Renal pelvis (tissue), 4 donors: Measurements from ENCODE around the gene DUSP14. TPM values are rescaled to one million over a fixed set of nuclear protein-coding genes. Genes with fewer than 3 reads are reported as not detected.

ENCODE experiments used
- DNase-seq: peaks from one replicate; pipeline ENCODE4 v3.0.0-alpha.2; 2013
- polyA plus RNA-seq, 3 donors: library from polyadenylated mRNA; unstranded; fragments of 120-200 nt; gene quantifications; one replicate each; pipeline ENCODE4 v1.2.1, GENCODE V29; 2013; ENCODE audit not compliant: insufficient read length in 3 of 3

DUSP14 gene
- polyA plus RNA-seq, 3 donors = 13.1 to 17.1 (median 13.9) TPM

DNA sequence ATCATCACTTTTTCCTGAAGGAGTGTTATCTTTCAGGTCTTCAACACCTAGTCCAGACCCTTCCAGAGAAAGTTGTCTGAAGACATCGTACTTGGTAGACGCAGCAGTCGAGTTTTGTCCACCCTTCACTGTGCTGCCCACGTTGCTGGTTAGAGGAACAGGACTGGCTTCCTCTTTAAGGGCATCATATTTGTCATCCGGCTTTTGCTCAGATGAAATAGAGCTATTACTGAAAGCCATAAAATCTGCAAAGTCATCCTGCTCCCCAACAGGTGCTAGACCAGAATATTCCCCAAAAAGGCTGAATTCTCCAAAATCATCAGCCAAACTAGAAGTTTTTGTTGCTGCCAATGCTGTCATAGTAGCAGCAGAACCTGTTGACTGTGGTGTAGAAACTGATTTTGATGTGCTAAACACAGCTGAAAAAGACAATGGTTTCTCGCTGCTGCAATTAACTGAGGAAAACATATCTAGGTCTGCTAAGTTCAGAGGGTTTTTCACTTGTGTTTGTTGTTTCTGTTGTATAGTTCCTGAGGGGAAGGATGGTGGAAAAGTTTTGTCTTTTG is 63.8 kb downstream of the DUSP14 start:
- DNase-seq = no peak

- no peak for DNase-seq
Observed at GRCh38 chr17:37555386-37555785, 65.7 kb downstream of the DUSP14 start.

- no peak for DNase-seq
Observed at GRCh38 chr17:37557482-37557881, 67.8 kb downstream of the DUSP14 start.

DNA sequence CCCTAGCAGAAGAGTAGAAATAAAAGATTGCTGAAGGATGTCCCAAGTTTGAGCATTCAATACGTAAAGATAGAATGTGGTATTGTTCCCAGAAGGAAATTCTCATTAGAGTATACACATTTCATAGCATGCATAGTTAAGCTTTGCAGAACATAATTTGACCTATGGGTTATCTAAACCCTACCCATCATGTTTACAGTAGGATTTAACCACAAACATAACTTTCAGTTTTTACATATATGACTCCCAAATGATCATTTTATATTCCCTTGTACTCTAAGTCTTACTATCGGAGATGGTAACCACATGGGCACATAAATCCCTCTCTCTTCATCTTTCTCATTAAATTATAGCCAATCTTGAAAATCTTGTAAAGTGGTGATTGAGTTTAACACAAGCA is 68.6 kb downstream of the DUSP14 start:
- DNase-seq = no peak

- DNase-seq = no peak
Observed at GRCh38 chr17:37562016-37562745, 72.5 kb downstream of the DUSP14 start.

Other genes with a start within 250 kb of the DUSP14 start
- gene C17orf78, start 113.9 kb upstream of the DUSP14 start, polyA plus RNA-seq = under 1 TPM; 0.10 to 0.44 (median 0.17) TPM
- gene ACACA, start 83.1 kb upstream of the DUSP14 start, polyA plus RNA-seq = 10 to 100 TPM; 40.2 to 47.6 (median 43.4) TPM
- gene TADA2A, start 83.0 kb upstream of the DUSP14 start, polyA plus RNA-seq = 10 to 100 TPM; 23.1 to 27.9 (median 25.7) TPM
- gene SYNRG, start 119.5 kb downstream of the DUSP14 start, polyA plus RNA-seq = 10 to 100 TPM; 36.4 to 47.8 (median 47.5) TPM
- gene DDX52, start 153.6 kb downstream of the DUSP14 start, polyA plus RNA-seq = 10 to 100 TPM; 37.4 to 48.6 (median 45.6) TPM